Esophagus squamous epithelium (tissue), 5 donors: ENCODE measurements around the gene AMDHD1. TPM values are rescaled to one million over a fixed set of nuclear protein-coding genes. Genes with fewer than 3 reads are reported as not detected.

ENCODE experiments used
- DNase-seq: peaks from one replicate; lab custom pipeline; 2025; lab: John Stamatoyannopoulos, UW
- H3K27ac ChIP-seq, 4 donors: fragments of 200-600 bp; sonication (generic); one replicate each; pipeline ENCODE4 v1.5.1; 2016 to 2019; ENCODE audit warnings: mild to moderate bottlenecking in 1 of 4
- H3K27me3 ChIP-seq, 4 donors: fragments of 200-600 bp; sonication (generic); 1 replicate in 3 of 4; 2 replicates in 1 of 4; pipeline versions ENCODE4 v1.5.1 to v1.6.0; 2017 to 2021; ENCODE audit warnings: antibody characterized with exemption in 1 of 4
- H3K36me3 ChIP-seq, 3 donors: fragments of 200-600 bp; sonication (generic); one replicate each; pipeline ENCODE4 v1.5.1; 2016 to 2019
- H3K4me1 ChIP-seq, 3 donors: fragments of 200-600 bp; sonication (generic); one replicate each; pipeline ENCODE4 v1.5.1; 2017 to 2019
- H3K4me3 ChIP-seq, 4 donors: fragments of 200-600 bp; sonication (generic); 1 replicate in 3 of 4; 2 replicates in 1 of 4; pipeline ENCODE4 v1.5.1; 2016 to 2019; ENCODE audit warnings: mild to moderate bottlenecking in 2 of 4, moderate library complexity in 1 of 4
- H3K9me3 ChIP-seq, 3 donors: fragments of 200-600 bp; sonication (generic); one replicate each; pipeline ENCODE4 v1.5.1; 2016 to 2019
- POLR2A ChIP-seq, 4 donors: fragments of 450-650 bp; IDR thresholded peaks; one replicate each; pipeline ENCODE4 v1.6.1; 2017; ENCODE audit warnings: antibody characterized with exemption in 4 of 4, mild to moderate bottlenecking in 4 of 4, moderate library complexity in 3 of 4
- WGBS, 2 donors: methylation state at CpG; one replicate each; pipeline ENCODE4 v1.1.5; 2018; 5-methylcytosine and 5-hydroxymethylcytosine counted together
- intact Hi-C: fragments of 100-400 bp; cut with DNase I; formaldehyde crosslinking; loops from one replicate; pipeline ENCODE4 v1.15.0; 2022
- total RNA-seq, 4 donors: library from RNA; depleted of rRNA; stranded (reverse); fragments of >200 nt; gene quantifications; one replicate each; pipeline ENCODE4 v1.1.0, GENCODE V29; 2016
- TF ChIP-seq, protein P1 (sequence below), 6 experiments: fragments of 450-650 bp in 4 of 6; fragments of 200-600 bp in 2 of 6; sonication (generic) in 2 of 6; IDR thresholded peaks; one replicate each; pipeline ENCODE4 v1.5.1; 2016 to 2019; ENCODE audit warnings: antibody characterized with exemption in 6 of 6, mild to moderate bottlenecking in 4 of 6, moderate library complexity in 4 of 6
- donor health status: DM: yes; HTN: yes; CAD: no.

AMDHD1 gene
- total RNA-seq, 4 donors from 2014 or later = 0.19 to 0.26 TPM; not detected in 2

DNA sequence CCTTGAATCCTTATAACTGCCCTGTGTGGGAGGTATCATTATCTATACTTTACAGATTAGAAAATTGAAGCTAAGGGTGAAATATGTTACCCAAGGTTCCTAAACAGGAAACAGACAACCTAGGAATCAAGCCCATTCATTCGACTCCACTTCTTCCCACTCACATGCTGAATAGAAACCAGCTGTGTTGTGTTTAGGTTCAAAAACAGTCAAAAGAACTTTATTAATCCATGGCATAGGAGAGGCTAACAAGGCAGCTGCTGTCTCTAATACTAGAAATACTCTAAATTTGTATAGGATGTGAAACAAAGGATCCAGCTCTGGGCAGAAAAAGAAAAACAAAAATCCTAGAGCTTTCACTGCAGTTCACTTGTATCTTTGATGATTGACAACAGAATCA is 9.9 kb downstream of the AMDHD1 start:
- Histone ChIP-seq H3K36me3 (no peaks in the 10 kb centered on the region), H3K27me3 (no peaks in the 10 kb centered on the region), H3K4me3 (no peak overlapping the region), H3K9me3 (no peaks in the 10 kb centered on the region), H3K4me1 (no peaks in the 10 kb centered on the region), H3K27ac (no peak overlapping the region)
- WGBS, 2 donors = 31 to 58% methylated on average over 1 of the region's 1 CpG
- no peak for TF ChIP-seq POLR2A (IDR thresholded peaks at IDR 0.05)
- TF ChIP-seq, protein P1, sequence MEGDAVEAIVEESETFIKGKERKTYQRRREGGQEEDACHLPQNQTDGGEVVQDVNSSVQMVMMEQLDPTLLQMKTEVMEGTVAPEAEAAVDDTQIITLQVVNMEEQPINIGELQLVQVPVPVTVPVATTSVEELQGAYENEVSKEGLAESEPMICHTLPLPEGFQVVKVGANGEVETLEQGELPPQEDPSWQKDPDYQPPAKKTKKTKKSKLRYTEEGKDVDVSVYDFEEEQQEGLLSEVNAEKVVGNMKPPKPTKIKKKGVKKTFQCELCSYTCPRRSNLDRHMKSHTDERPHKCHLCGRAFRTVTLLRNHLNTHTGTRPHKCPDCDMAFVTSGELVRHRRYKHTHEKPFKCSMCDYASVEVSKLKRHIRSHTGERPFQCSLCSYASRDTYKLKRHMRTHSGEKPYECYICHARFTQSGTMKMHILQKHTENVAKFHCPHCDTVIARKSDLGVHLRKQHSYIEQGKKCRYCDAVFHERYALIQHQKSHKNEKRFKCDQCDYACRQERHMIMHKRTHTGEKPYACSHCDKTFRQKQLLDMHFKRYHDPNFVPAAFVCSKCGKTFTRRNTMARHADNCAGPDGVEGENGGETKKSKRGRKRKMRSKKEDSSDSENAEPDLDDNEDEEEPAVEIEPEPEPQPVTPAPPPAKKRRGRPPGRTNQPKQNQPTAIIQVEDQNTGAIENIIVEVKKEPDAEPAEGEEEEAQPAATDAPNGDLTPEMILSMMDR (IDR thresholded peaks at IDR 0.05) = no peak
- no peak for DNase-seq
- intact Hi-C loops = no loop called here

DNA sequence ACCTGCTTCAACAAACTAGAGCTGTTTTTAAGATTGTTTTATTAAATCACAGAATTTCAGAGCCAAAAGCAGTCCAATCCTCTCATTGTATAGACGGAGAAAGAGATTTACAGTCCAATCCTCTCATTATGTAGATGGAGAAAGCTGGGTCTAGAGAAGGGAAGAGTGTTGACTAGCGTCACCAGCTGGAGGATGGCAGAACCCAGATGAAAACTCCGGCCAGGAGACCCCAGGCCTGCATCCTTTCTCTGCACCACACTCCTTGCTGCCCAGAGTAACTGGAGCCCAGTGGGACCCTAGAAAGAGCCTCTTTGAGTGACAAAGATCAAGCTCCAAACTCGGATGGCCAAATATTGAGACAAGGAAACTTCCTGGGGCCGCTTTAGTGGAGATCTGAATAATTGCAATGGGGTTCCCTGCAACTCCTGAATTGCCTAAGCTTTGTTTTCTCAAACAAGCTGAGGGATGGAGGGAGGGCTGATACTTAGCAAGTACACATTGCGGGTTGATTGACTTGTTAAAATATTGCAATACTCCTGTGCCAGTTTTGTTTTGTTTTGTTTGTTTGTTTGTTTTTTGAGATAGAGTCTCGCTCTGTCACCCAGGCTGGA is 12.5 kb downstream of the AMDHD1 start:
- Histone ChIP-seq H3K36me3 (no peaks in the 10 kb centered on the region), H3K9me3 (no peaks in the 10 kb centered on the region), H3K27ac (no peak overlapping the region), H3K27me3 (no peaks in the 10 kb centered on the region), H3K4me3 (no peak overlapping the region), H3K4me1 (no peaks in the 10 kb centered on the region)
- DNase-seq = no peak
- no peak for TF ChIP-seq POLR2A (IDR thresholded peaks at IDR 0.05)
- TF ChIP-seq, protein P1 (IDR thresholded peaks at IDR 0.05) = no peak
- intact Hi-C loops = no loop called here
- WGBS, 2 donors = 75 to 82% methylated on average over 7 of the region's 7 CpGs

DNA sequence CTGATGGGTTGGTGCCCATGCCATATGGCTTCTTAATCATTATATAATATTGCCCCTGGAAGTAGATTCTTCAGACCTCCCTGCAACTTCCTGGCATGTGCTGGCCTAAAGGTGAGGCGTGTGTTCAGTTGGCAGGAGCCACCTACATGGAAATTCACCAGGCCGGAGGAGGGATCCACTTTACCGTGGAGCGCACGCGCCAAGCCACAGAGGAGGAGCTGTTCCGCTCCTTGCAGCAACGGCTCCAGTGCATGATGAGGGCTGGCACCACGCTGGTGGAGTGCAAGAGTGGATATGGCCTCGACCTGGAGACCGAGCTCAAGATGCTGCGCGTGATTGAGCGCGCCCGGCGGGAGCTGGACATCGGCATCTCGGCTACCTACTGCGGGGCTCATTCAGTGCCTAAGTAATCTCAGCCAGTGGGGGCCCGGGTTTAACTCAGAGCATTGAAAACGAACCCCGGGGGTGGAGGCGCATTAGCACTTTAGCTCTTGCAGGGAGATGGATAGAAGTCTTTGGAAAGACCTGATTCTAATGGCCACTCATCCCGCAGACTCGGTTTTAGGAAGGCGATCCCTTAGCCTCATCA is 13.5 kb downstream of the AMDHD1 start:
- Histone ChIP-seq H3K4me1 (no peaks in the 10 kb centered on the region), H3K4me3 (no peak overlapping the region), H3K27ac (no peak overlapping the region), H3K9me3 (no peaks in the 10 kb centered on the region), H3K36me3 (no peaks in the 10 kb centered on the region), H3K27me3 (no peaks in the 10 kb centered on the region)
- intact Hi-C loops = no loop called here
- TF ChIP-seq, protein P1 (IDR thresholded peaks at IDR 0.05) = no peak
- TF ChIP-seq POLR2A (IDR thresholded peaks at IDR 0.05) = no peak
- WGBS, 2 donors = 56 to 61% methylated on average over 8 to 9 of the region's 27 CpGs
- DNase-seq = no peak

DNA sequence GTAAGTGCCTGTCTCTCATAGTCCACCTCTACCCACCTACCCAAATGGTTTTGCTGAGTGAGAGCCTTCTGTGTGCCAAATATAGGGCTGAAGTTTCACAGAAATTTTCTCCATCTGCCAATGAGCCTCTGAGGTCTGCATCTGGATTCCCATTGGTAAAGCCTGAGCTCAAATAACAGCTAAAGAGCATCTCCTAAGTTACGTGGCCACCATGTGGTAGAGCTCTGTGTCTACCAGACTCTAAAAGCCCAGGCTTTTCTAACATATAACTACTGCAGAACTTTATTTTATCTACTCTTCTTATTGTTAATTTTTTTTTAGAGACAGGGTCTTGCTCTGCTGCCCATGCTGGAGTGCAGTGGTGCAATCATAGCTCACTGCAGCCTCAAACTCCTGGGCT is 16.0 kb downstream of the AMDHD1 start:
- WGBS, 2 donors = 68 to 86% methylated on average over 1 of the region's 1 CpG

DNA sequence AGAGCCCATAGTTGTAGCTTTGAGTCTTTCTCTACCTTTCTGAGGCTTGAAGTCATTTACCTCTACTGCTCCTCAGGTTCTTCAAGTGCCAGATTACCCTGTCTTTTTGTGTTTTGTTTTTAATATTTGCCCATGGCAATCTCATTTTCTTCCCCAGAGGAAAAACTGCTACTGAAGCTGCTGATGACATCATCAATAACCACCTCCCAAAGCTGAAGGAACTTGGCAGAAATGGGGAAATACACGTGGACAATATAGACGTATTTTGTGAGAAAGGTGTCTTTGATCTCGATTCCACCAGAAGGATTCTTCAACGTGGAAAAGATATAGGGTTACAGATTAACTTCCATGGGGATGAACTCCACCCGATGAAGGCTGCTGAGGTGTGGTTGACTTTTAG is 17.1 kb downstream of the AMDHD1 start:
- TF ChIP-seq, protein P1 (IDR thresholded peaks at IDR 0.05) = no peak
- no peak for TF ChIP-seq POLR2A (IDR thresholded peaks at IDR 0.05)
- WGBS, 2 donors = 32 to 56% methylated on average over 5 of the region's 5 CpGs
- no peak for DNase-seq
- H3K4me1 ChIP-seq = no peaks in the 10 kb centered on the region
- no peaks in the 10 kb centered on the region for H3K9me3 ChIP-seq
- no peak overlapping the region for H3K4me3 ChIP-seq
- H3K36me3 ChIP-seq = no peaks in the 10 kb centered on the region
- intact Hi-C loops = no loop called here
- H3K27ac ChIP-seq = no peak overlapping the region
- no peaks in the 10 kb centered on the region for H3K27me3 ChIP-seq

More for the DNA sequence above, 16.0 kb downstream of the AMDHD1 start:
- Histone ChIP-seq H3K4me1 (no peaks in the 10 kb centered on the region), H3K27me3 (no peaks in the 10 kb centered on the region), H3K9me3 (no peaks in the 10 kb centered on the region), H3K27ac (no peak overlapping the region), H3K36me3 (no peaks in the 10 kb centered on the region), H3K4me3 (no peak overlapping the region)
- no peak for DNase-seq
- intact Hi-C loops = no loop called here
- TF ChIP-seq, protein P1 (IDR thresholded peaks at IDR 0.05) = peak in 1 of 6 experiments; percentile 8
- TF ChIP-seq POLR2A (IDR thresholded peaks at IDR 0.05) = no peak
